Memory B cell (primary cell): ENCODE results near the gene BTG2.
"Not testable (repeated sequence)": the region's sequence is repeated elsewhere in the genome, so short reads cannot be mapped to it uniquely, and the experiment has no call there.

ENCODE experiments used
- ATAC-seq: fragments of 150-1000 bp; cut with Tn5 transposase; 2 replicates; pipeline ENCODE4 v1.10.0; 2021; ENCODE audit warnings: low read depth, mild to moderate bottlenecking, moderate library complexity
- DNase-seq, 2 donors: peaks; one replicate each; pipeline ENCODE4 v3.0.0; 2022; ENCODE audit warnings: low spot score in 2 of 2
- H3K27ac Mint-ChIP-seq: one replicate; pipeline ENCODE4 v1.8.0; 2022; ENCODE audit warnings: mild to moderate bottlenecking, moderate library complexity, mixed read lengths
- H3K27me3 Mint-ChIP-seq: one replicate; pipeline ENCODE4 v1.8.0; 2022; ENCODE audit warnings: mixed read lengths
- H3K36me3 Mint-ChIP-seq: one replicate; pipeline ENCODE4 v1.8.0; 2022; ENCODE audit warnings: mild to moderate bottlenecking, mixed read lengths
- H3K4me1 Mint-ChIP-seq: one replicate; pipeline ENCODE4 v1.8.0; 2022; ENCODE audit warnings: mixed read lengths
- H3K4me3 Mint-ChIP-seq: one replicate; pipeline ENCODE4 v1.8.0; 2022; ENCODE audit warnings: mild to moderate bottlenecking, moderate library complexity, mixed read lengths
- H3K9me3 Mint-ChIP-seq: one replicate; pipeline ENCODE4 v1.8.0; 2022; ENCODE audit warnings: mixed read lengths

BTG2 gene

GRCh38 chr1:203308923-203309331 is 3.6 kb downstream of the BTG2 start:
- ATAC-seq (no peak), DNase-seq (no peak)
- no peaks in the 10 kb centered on the region for H3K9me3 Mint-ChIP-seq
- H3K36me3 Mint-ChIP-seq: peaks cover 48% of the 10 kb centered on the region
- peaks cover 55% of the 10 kb centered on the region for H3K4me1 Mint-ChIP-seq
- H3K27me3 Mint-ChIP-seq: no peaks in the 10 kb centered on the region
- peak overlapping the region; percentile 99 for H3K4me3 Mint-ChIP-seq
- H3K27ac Mint-ChIP-seq: peak overlapping the region; percentile 100

DNA sequence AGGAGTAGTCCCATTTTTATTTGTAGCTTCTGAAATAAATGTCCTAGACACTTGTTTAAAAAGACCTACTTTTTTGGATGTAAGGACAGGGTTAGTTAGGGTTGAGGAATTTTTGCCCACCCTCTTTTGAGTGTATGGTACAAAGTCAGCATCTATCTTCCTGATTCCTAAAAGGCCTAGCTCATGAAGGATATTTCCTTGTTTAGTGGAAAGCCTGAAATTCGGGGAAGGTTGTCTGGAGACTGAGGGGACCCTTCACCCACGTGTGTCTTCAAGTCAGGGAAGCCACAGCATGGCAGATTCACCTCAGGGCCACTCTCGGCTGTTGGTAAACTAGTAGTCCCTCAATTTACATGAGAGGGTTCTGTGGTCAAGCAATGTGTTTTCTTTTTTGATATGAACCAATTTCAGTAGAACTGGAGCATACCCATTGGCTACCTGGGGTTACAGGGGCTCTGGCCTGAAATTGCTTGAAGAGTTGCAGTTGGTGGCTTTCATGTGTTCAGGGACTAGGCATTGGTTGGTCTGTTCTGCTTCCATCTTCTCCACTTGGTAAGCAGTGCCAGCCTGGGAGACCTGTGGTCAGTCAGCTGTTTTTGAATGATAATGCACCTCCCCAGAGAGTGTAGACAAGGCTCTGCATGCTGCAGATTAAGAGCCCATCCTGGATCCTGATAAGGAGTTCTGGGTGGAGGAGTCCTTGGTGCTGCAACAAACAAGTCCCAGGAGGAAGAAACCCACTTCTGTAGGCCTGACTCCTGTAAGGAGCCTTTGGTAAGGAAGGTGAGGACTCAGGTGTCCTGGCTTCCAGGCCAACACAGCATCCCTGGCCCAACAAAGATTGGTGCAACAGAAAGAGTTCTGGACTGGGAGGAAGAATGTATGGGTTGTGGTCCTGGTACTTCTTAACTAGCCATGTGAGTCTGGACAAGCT is 6.3 kb downstream of the BTG2 start:
- DNase-seq: no peak
- Mint-ChIP-seq H3K4me3 (peak overlapping the region; percentile 12), H3K36me3 (peaks cover 44% of the 10 kb centered on the region), H3K27ac (peak overlapping the region; percentile 72), H3K27me3 (no peaks in the 10 kb centered on the region), H3K9me3 (no peaks in the 10 kb centered on the region), H3K4me1 (peaks cover 53% of the 10 kb centered on the region)
- ATAC-seq: no peak

DNA sequence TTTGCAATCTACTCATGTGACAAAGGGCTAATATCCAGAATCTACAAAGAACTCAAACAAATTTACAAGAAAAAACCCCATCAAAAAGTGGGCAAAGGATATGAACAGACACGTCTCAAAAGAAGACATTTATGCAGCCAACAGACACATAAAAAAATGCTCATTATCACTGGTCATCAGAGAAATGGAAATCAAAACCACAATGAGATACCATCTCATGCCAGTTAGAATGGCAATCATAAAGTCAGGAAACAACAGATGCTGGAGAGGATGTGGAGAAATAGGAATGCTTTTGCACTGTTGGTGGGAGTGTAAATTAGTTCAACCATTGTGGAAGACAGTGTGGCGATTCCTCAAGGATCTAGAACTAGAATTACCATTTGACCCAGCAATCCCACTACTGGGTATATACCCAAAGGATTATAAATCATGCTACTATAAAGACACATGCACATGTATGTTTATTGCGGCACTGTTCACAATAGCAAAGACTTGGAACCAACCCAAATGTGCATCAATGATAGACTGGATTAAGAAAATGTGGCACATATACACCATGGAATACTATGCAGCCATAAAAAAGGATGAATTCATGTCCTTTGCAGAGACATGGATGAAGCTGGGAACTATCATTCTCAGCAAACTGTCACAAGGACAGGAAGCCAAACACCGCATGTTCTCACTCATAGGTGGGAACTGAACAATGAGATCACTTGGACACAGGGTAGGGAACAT is 8.9 kb downstream of the BTG2 start:
- ATAC-seq, H3K4me3 Mint-ChIP-seq, H3K27ac Mint-ChIP-seq, DNase-seq, H3K27me3 Mint-ChIP-seq, H3K9me3 Mint-ChIP-seq: not testable (repeated sequence)
- H3K36me3 Mint-ChIP-seq: peaks cover 19% of the 10 kb centered on the region
- peaks cover 53% of the 10 kb centered on the region for H3K4me1 Mint-ChIP-seq

GRCh38 chr1:203316626-203317093 is 11.3 kb downstream of the BTG2 start:
- DNase-seq: no peak
- peaks cover 3% of the 10 kb centered on the region for H3K9me3 Mint-ChIP-seq
- H3K27me3 Mint-ChIP-seq: no peaks in the 10 kb centered on the region
- no peak for ATAC-seq
- peak overlapping the region; percentile 80 for H3K27ac Mint-ChIP-seq
- no peak overlapping the region for H3K4me3 Mint-ChIP-seq
- H3K4me1 Mint-ChIP-seq: peaks cover 54% of the 10 kb centered on the region
- peaks cover 5% of the 10 kb centered on the region for H3K36me3 Mint-ChIP-seq

- no peak for DNase-seq
Observed at GRCh38 chr1:203317429-203318228, 12.3 kb downstream of the BTG2 start.

GRCh38 chr1:203318229-203318517 is 12.9 kb downstream of the BTG2 start:
- Mint-ChIP-seq H3K27ac (peak overlapping the region; percentile 36), H3K36me3 (peaks cover 5% of the 10 kb centered on the region), H3K4me3 (no peak overlapping the region), H3K9me3 (peaks cover 3% of the 10 kb centered on the region), H3K4me1 (peaks cover 63% of the 10 kb centered on the region), H3K27me3 (no peaks in the 10 kb centered on the region)
- ATAC-seq: no peak
- DNase-seq: no peak

More at GRCh38 chr1:203317429-203318228, 12.3 kb downstream of the BTG2 start:
- Mint-ChIP-seq H3K36me3 (peaks cover 5% of the 10 kb centered on the region), H3K4me1 (peaks cover 58% of the 10 kb centered on the region), H3K4me3 (no peak overlapping the region), H3K9me3 (peaks cover 3% of the 10 kb centered on the region), H3K27me3 (no peaks in the 10 kb centered on the region), H3K27ac (peak overlapping the region; percentile 36)
- ATAC-seq: no peak

DNA sequence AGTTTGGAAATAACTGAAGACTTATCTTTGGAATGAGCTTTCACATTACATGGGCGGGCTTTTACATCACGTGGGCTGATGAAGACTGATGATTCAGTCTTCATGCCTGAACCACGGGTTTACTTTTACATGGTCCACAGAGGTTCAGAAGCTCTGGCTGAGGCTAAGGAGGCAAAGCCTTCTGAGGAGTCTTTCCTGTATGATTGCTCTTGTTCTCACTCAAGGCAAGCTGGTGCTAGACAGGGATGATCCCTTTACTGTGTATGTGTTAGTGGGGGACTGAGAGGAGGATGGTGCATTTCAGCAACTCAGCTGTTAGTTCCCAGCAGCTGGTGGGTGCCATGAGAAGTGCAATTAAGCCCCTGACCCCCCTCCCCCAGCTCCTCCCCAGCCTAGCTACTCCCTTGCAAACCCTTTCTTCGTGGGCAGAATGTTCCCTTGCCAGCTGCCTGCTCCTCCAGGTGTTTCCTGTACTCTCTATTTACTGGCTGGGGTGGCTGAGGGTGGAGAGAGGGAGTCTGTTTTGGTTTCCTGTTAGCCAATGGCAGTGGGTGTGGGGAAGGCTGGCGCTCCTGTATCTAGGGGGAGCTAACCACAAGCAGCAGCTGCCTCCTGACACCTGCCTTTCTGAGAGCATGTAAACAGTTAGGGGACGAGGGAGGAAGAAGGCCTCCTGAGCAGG is 15.4 kb downstream of the BTG2 start:
- ATAC-seq: peak; percentile 79
- H3K4me1 Mint-ChIP-seq: peaks cover 83% of the 10 kb centered on the region
- H3K27ac Mint-ChIP-seq: peak overlapping the region; percentile 98
- H3K9me3 Mint-ChIP-seq: peaks cover 3% of the 10 kb centered on the region
- H3K36me3 Mint-ChIP-seq: no peaks in the 10 kb centered on the region
- DNase-seq: peak; percentile 61 to 66
- H3K27me3 Mint-ChIP-seq: no peaks in the 10 kb centered on the region
- H3K4me3 Mint-ChIP-seq: peak overlapping the region; percentile 77

DNA sequence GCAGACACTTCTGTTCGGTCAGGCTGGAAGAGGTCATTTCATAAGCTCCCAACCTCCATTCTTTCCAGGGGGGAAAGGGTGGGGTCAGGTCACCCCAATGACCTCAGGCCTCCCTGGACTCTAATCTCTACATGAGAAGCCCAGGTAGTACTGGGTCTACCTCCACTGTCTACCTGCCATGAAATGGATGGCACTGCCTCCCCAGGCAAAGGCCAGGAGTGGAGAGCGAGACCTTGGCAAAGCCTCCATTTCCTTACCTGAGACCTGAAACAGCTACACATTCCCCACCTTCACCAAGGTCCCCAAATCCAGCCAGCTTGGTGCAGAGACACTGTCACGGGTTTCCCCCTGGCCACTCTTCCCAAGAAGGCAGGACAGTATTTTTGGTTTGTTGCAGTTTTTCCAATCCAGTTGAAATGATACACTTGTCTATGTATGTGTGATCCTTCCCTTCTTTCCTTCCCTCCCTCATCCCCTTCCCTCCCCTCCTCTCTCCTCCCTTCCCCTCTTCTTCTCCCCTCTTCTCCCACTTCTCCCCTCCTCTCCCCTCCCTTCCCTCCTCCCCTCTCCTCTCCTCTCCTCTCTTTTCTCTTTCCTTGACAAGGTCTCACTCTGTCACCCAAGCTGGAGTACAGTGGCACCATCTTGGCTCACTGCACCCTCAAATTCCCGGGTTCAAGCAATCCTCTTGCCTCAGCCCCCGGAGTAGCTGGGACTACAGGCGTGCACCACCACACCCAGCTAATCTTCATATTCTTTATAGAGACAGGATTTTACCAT is 16.1 kb downstream of the BTG2 start:
- no peak for ATAC-seq
- no peak for DNase-seq

GRCh38 chr1:203322500-203323179 is 17.3 kb downstream of the BTG2 start:
- Mint-ChIP-seq H3K36me3 (no peaks in the 10 kb centered on the region), H3K27me3 (no peaks in the 10 kb centered on the region), H3K4me3 (peak overlapping the region; percentile 70), H3K27ac (peak overlapping the region; percentile 98), H3K4me1 (peaks cover 81% of the 10 kb centered on the region), H3K9me3 (peaks cover 3% of the 10 kb centered on the region)
- DNase-seq (no peak), ATAC-seq (no peak)

More for the DNA sequence above, 16.1 kb downstream of the BTG2 start:
- Mint-ChIP-seq H3K9me3 (peaks cover 3% of the 10 kb centered on the region), H3K4me3 (peak overlapping the region; percentile 77), H3K36me3 (no peaks in the 10 kb centered on the region), H3K4me1 (peaks cover 83% of the 10 kb centered on the region), H3K27me3 (no peaks in the 10 kb centered on the region), H3K27ac (peak overlapping the region; percentile 98)

DNA sequence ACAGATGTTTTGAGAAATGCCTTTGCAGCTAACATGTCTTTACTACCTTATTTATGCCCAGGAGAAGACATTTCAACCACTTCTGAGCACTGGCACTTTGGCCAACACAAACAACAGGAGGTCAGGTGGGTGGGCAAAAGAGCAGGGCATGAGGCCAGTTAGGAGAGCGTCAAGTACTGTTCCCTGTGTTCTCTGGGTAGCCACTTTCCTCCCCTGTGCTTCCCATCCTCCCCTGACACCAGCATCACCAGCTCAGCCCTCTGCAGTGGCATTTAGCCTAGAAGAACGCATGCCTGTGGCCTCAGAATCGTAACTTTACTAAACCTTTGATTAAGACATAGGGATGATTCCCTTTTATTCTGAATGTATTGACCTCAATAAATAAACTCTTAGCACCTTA is 18.3 kb downstream of the BTG2 start:
- H3K27me3 Mint-ChIP-seq: no peaks in the 10 kb centered on the region
- no peak for DNase-seq

DNA sequence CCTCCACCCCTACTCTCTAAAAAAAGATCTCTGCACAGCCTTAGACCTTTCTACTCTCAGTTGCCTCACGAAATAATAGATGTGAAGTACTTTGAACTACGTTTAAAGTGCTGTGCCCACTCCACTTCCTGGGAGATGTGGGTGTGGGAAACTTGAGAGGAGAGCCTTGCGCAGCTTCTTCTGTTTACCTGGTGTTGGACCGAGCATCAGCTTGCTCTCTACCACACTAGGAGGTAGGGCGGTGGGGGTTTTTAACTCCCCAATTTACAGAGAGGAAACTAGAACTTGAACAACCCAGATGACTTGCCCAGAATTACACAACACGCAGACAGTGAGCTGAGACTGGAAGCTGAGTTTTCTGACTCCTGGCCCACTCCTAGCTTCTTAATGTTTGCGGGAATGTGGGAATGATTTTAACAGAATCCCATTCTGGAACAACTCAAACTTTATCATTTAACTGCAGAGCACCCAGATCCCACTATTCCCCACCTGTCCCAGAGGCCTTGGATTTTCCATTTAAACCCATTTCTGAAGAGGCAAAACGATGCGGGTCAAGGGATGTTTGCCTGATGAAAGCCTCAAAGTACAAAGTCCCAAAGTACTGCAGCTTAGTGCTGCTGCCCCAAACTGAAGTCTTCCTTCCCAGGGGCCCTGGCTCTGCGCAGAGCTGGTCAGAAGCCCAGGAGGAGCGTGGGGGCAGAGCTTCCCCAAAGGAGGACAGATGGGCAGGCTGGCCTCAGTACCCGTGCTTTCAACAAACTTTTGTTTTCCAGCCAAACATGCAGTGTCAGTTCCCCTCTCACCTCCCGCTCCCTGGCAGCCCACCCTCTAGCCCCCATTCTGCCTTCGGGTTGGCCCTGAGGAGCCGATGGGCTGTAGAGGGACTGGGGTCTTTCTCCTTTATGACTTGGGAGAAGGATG is 19.0 kb downstream of the BTG2 start:
- no peak for DNase-seq

More for the DNA sequence above, 18.3 kb downstream of the BTG2 start:
- peaks cover 80% of the 10 kb centered on the region for H3K4me1 Mint-ChIP-seq
- H3K9me3 Mint-ChIP-seq: peaks cover 2% of the 10 kb centered on the region
- ATAC-seq: no peak
- peak overlapping the region; percentile 98 for H3K27ac Mint-ChIP-seq
- H3K4me3 Mint-ChIP-seq: peak overlapping the region; percentile 66
- no peaks in the 10 kb centered on the region for H3K36me3 Mint-ChIP-seq

More for the DNA sequence above, 19.0 kb downstream of the BTG2 start:
- ATAC-seq: no peak
- Mint-ChIP-seq H3K4me3 (peak overlapping the region; percentile 87), H3K4me1 (peaks cover 78% of the 10 kb centered on the region), H3K36me3 (no peaks in the 10 kb centered on the region), H3K9me3 (no peaks in the 10 kb centered on the region), H3K27ac (peak overlapping the region; percentile 98), H3K27me3 (no peaks in the 10 kb centered on the region)
